Muscle of leg (tissue), 11 donors: ENCODE results near the gene MRPS23. TPM values are rescaled to one million over a fixed set of nuclear protein-coding genes. Genes with fewer than 3 reads are reported as not detected.

Experiments used
- DNase-seq: peaks from one replicate; pipeline ENCODE4 v3.0.0; 2013
- H3K27ac ChIP-seq: one replicate; pipeline ENCODE4 v1.5.1; 2013; ENCODE audit warnings: mild to moderate bottlenecking, low read length, control low read depth
- H3K27me3 ChIP-seq: one replicate; pipeline ENCODE4 v1.6.1; 2013; ENCODE audit warnings: low read length; ENCODE audit not compliant: control insufficient read depth, insufficient read depth
- H3K36me3 ChIP-seq: one replicate; pipeline ENCODE4 v1.6.1; 2013; ENCODE audit warnings: low read length; ENCODE audit not compliant: control insufficient read depth, insufficient read depth
- H3K4me1 ChIP-seq: one replicate; pipeline ENCODE4 v1.6.1; 2013; ENCODE audit warnings: low read length; ENCODE audit not compliant: control insufficient read depth, insufficient read depth
- H3K4me3 ChIP-seq: one replicate; pipeline ENCODE4 v1.5.1; 2013; ENCODE audit warnings: low read length, control low read depth
- H3K9me3 ChIP-seq: replicated peaks from 2 replicates; pipeline ENCODE4 v1.6.1; 2013; ENCODE audit warnings: low read depth, low read length; ENCODE audit not compliant: control insufficient read depth
- WGBS: methylation state at CpG from one replicate; pipeline ENCODE4 v1.1.5; 2013; ENCODE audit warnings: missing lambda C conversion rate; ENCODE audit not compliant: insufficient coverage; 5-methylcytosine and 5-hydroxymethylcytosine counted together
- polyA plus RNA-seq, 8 donors: library from polyadenylated mRNA; unstranded; fragments of 120-200 nt; gene quantifications; one replicate each; pipeline versions ENCODE4 v1.2.1 to v1.2.3, GENCODE V29; 2013; ENCODE audit warnings: inconsistent platforms in 1 of 8, low replicate concordance in 1 of 8; ENCODE audit not compliant: insufficient read length in 8 of 8, insufficient read depth in 1 of 8
- total RNA-seq: library from RNA; stranded (reverse); fragments of 120-200 nt; gene quantifications from one replicate; pipeline ENCODE4 v1.2.4, GENCODE V29; 2013

Gene MRPS23
- total and polyA plus RNA-seq, 9 donors: 34.3 to 46.0 (median 41.0) TPM

DNA sequence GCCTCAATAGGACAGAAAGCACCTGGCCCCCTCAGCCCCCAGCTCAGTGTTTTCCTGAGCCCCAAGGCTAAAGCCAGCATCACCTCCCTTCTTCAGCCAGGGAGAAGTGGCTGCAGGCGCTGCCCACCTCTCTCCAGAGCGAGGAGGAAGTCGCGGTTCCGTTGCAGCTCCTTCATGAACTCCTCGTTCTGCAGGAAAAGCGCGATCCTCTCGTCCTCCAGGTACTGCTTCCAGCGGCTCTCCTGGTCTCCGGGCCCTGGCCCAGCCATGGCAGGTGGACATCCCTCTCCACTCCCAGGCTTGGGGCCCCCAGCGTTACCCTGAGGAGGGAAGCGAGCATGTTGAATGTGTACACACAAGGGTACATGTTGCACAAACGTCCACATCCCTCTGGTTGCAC is 22.7 kb upstream of the MRPS23 start:
- 72% methylated on average over 11 of the region's 14 CpGs for WGBS
- no peaks in the 10 kb centered on the region for H3K9me3 ChIP-seq
- H3K4me1 ChIP-seq: peaks cover 88% of the 10 kb centered on the region
- no peak for DNase-seq
- no peaks in the 10 kb centered on the region for H3K27me3 ChIP-seq
- H3K4me3 ChIP-seq: no peak overlapping the region
- H3K27ac ChIP-seq: no peak overlapping the region
- peaks cover 61% of the 10 kb centered on the region for H3K36me3 ChIP-seq

DNA sequence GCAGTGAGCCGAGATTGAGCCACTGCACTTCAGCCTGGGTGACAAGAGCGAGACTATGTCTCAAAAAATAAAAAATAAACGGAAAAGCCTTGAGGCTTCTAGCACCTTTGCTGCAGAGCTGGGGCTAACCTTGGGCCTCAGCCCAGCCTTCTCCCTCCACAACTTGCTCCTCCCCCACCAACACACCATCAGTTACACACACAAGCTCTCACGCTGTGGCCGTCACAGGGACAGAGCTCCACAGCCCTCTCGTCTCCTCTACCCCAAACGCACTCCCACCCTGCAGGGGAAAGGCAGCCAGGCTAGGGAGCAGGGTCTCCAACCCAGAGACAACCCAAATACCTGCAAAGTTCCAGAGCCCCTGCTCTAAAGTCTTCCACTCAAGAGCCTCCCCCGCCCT is 22.0 kb upstream of the MRPS23 start:
- H3K4me3 ChIP-seq: no peak overlapping the region
- peaks cover 62% of the 10 kb centered on the region for H3K36me3 ChIP-seq
- DNase-seq: no peak
- WGBS: 74% methylated on average over 4 of the region's 8 CpGs
- H3K27me3 ChIP-seq: no peaks in the 10 kb centered on the region
- H3K9me3 ChIP-seq: no peaks in the 10 kb centered on the region
- H3K4me1 ChIP-seq: peaks cover 87% of the 10 kb centered on the region
- H3K27ac ChIP-seq: no peak overlapping the region

- no peak overlapping the region for H3K27ac ChIP-seq
- 47% methylated on average over 5 of the region's 7 CpGs for WGBS
- no peak overlapping the region for H3K4me3 ChIP-seq
- no peak for DNase-seq
- H3K9me3 ChIP-seq: no peaks in the 10 kb centered on the region
- H3K27me3 ChIP-seq: no peaks in the 10 kb centered on the region
- H3K36me3 ChIP-seq: peaks cover 63% of the 10 kb centered on the region
- H3K4me1 ChIP-seq: peaks cover 80% of the 10 kb centered on the region
Observed at GRCh38 chr17:57871155-57871554, 21.3 kb upstream of the MRPS23 start.

DNA sequence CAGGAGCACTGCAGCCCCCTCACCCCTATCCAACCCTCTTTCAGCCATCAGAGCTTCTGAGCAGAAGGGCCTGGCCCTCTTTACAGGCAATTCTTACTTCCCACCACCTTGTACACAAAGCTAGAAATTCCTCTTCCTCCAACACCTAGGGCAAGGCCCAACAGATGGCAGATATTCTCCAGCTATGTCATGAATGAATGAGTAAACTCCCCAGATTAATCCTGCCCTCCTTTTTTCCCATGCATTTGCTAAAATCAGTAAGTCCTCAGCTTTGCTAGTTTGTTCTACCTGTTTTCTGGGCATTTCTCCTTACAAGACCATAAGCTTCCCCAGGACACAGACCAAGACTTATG is 20.4 kb upstream of the MRPS23 start:
- Histone ChIP-seq H3K27me3 (no peaks in the 10 kb centered on the region), H3K27ac (peak overlapping the region; percentile 20), H3K36me3 (peaks cover 68% of the 10 kb centered on the region), H3K4me3 (no peak overlapping the region), H3K4me1 (peaks cover 71% of the 10 kb centered on the region), H3K9me3 (no peaks in the 10 kb centered on the region)
- no peak for DNase-seq

DNA sequence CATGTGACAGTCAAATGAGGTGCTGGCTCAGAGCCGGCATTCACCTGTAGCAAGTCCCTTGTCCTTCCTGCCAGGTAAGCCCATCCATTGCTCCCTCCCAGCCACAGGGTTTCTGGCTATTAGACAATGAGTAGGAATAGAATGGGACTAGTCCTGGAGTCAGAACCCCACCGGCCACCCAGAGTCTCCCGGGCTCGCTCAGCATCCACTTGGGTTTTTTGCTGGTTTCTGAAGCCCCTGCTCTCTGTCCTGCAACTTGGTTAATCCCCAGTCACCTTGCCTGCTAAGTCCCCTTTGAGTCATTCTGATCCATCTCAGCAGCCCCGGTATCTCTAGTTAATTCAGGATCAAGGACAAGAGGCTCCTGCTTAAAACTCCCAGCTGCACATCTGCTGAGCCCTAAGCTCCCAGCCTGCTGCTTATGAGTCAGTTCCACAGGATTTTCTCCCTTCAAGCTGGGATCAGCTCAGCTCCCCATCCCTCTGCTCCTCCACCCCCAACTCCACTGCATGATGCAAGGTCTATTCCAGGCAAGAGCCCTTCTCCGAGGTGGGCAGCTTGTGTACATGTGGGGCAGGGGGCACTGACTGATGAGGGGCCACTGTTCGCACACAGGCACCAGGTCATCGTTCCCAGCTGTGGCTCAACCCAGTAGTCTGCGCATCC is 19.9 kb upstream of the MRPS23 start:
- DNase-seq: no peak
- peak overlapping the region; percentile 84 for H3K27ac ChIP-seq
- 68% methylated on average over 8 of the region's 9 CpGs for WGBS
- H3K4me3 ChIP-seq: no peak overlapping the region
- peaks cover 73% of the 10 kb centered on the region for H3K36me3 ChIP-seq
- H3K9me3 ChIP-seq: no peaks in the 10 kb centered on the region
- peaks cover 66% of the 10 kb centered on the region for H3K4me1 ChIP-seq
- H3K27me3 ChIP-seq: no peaks in the 10 kb centered on the region

DNA sequence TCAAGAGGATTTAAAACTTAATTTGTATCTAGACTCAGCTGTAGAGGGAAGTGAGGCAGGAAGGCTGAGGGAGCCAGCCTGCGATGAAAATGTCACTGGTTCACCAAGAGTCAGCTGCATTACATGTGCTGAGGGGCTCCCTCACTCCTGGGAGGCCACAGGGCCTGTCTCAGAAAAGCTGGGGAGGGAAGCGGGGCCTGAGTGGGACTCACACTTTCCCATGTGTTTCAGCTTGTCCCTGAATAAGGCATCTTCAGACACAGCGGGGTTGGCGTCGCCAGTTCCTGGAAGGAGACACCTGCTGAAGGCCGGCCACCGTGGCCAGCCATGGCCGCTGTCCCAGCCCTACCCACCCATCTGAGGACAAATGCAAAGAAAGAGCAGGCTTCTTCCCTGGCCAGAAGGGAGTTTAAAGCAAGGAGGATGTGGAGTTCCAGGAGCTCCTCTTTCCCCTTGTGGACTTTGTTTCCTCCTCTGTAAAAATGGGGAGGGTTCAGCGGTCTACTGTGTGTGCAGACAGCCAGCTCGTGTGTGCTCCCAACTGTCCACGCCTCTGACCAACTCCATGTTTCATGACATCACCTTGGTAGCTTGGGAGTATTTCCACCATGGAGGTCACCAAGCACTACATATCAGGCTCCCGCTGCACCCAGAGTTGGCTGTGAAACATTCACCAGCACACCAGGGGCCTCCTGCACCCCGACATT is 19.2 kb upstream of the MRPS23 start:
- peaks cover 64% of the 10 kb centered on the region for H3K4me1 ChIP-seq
- H3K27ac ChIP-seq: peak overlapping the region; percentile 84
- no peak overlapping the region for H3K4me3 ChIP-seq
- DNase-seq: no peak
- H3K36me3 ChIP-seq: peaks cover 80% of the 10 kb centered on the region
- H3K27me3 ChIP-seq: no peaks in the 10 kb centered on the region
- no peaks in the 10 kb centered on the region for H3K9me3 ChIP-seq
- WGBS: 53% methylated on average over 10 of the region's 13 CpGs

GRCh38 chr17:57868007-57868909 is 18.4 kb upstream of the MRPS23 start:
- Histone ChIP-seq H3K27me3 (no peaks in the 10 kb centered on the region), H3K4me3 (no peak overlapping the region), H3K4me1 (peaks cover 62% of the 10 kb centered on the region), H3K9me3 (no peaks in the 10 kb centered on the region), H3K27ac (peak overlapping the region; percentile 84), H3K36me3 (peaks cover 74% of the 10 kb centered on the region)
- DNase-seq: peak; percentile 92
- WGBS: 2% methylated on average over 10 of the region's 23 CpGs

GRCh38 chr17:57867126-57867525 is 17.3 kb upstream of the MRPS23 start:
- Histone ChIP-seq H3K9me3 (no peaks in the 10 kb centered on the region), H3K4me1 (peaks cover 63% of the 10 kb centered on the region), H3K27me3 (no peaks in the 10 kb centered on the region), H3K27ac (peak overlapping the region; percentile 84), H3K4me3 (no peak overlapping the region), H3K36me3 (peaks cover 67% of the 10 kb centered on the region)
- WGBS: 99% methylated on average over 9 of the region's 10 CpGs
- DNase-seq: peak; percentile 16

- Histone ChIP-seq H3K4me1 (peaks cover 64% of the 10 kb centered on the region), H3K27me3 (no peaks in the 10 kb centered on the region), H3K9me3 (no peaks in the 10 kb centered on the region), H3K4me3 (no peak overlapping the region), H3K36me3 (peaks cover 63% of the 10 kb centered on the region), H3K27ac (no peak overlapping the region)
- WGBS: 80% methylated on average over 1 of the region's 5 CpGs
- DNase-seq: no peak
Observed at GRCh38 chr17:57866723-57867122, 16.9 kb upstream of the MRPS23 start.

DNA sequence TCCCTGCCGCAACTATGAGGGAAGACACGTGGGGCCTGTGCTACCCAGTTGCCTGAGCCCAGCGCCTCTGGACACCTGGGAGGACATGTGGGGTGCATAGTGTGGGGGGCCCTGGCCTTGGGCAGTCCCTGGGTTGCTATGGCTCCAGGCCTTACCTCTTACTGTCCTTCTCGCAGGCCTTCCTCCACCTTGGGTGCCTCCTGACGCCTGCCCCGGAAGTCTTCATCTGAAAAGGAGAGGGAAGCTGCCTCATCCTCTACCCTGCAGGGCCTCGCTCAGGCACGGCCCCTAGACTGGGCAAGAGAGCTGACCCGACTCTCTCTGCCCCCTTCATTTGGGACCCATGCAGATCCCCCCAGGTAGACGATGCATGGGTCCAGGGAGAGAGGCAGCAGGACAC is 16.5 kb upstream of the MRPS23 start:
- Histone ChIP-seq H3K27me3 (no peaks in the 10 kb centered on the region), H3K27ac (no peak overlapping the region)
- WGBS: 97% methylated on average over 8 of the region's 10 CpGs

More for the DNA sequence above, 16.5 kb upstream of the MRPS23 start:
- peaks cover 67% of the 10 kb centered on the region for H3K4me1 ChIP-seq
- H3K36me3 ChIP-seq: peaks cover 60% of the 10 kb centered on the region
- no peak overlapping the region for H3K4me3 ChIP-seq
- no peak for DNase-seq
- H3K9me3 ChIP-seq: no peaks in the 10 kb centered on the region
